GM23338 (cell line): ENCODE data around the gene CHN2. TPM values are rescaled to one million over a fixed set of nuclear protein-coding genes. Genes with fewer than 3 reads are reported as not detected.
A peak's percentile ranks its signal among the peaks of the same experiment; 100 is the strongest.

Source experiments
- ATAC-seq: fragments of 200-7000 bp; cut with Tn5 transposase; 3 replicates; pipeline ENCODE4 v1.9.1; 2020
- DNase-seq: peaks from one replicate; pipeline ENCODE4 v3.0.0-alpha.2; 2015; ENCODE audit warnings: low spot score
- H2AFZ ChIP-seq: fragments of 200-600 bp; sonication (generic); 2 replicates; pipeline ENCODE4 v1.8.0; 2016; ENCODE audit warnings: antibody characterized with exemption, mild to moderate bottlenecking, moderate library complexity
- H3F3A ChIP-seq: fragments of 200-600 bp; sonication (generic); replicated peaks from 2 replicates; pipeline ENCODE4 v1.8.0; 2017; ENCODE audit warnings: antibody characterized with exemption, mixed run types, low read depth
- H3K27ac ChIP-seq: fragments of 200-600 bp; sonication (generic); 2 replicates; pipeline ENCODE4 v1.6.1; 2016; ENCODE audit warnings: low read depth
- H3K27me3 ChIP-seq: fragments of 200-600 bp; sonication (generic); 2 replicates; pipeline ENCODE4 v1.8.0; 2016; ENCODE audit warnings: mild to moderate bottlenecking, mixed run types, moderate library complexity; ENCODE audit not compliant: insufficient read depth
- H3K36me3 ChIP-seq: fragments of 200-600 bp; sonication (generic); 2 replicates; pipeline ENCODE4 v1.8.0; 2016; ENCODE audit warnings: mild to moderate bottlenecking; ENCODE audit not compliant: insufficient read depth
- H3K4me1 ChIP-seq: fragments of 200-600 bp; sonication (generic); 2 replicates; pipeline ENCODE4 v1.8.0; 2016; ENCODE audit warnings: mild to moderate bottlenecking, moderate library complexity; ENCODE audit not compliant: insufficient read depth
- H3K4me2 ChIP-seq: fragments of 200-600 bp; sonication (generic); 2 replicates; pipeline ENCODE4 v1.7.1; 2017; ENCODE audit warnings: mixed run types
- H3K4me3 ChIP-seq: fragments of 200-600 bp; sonication (generic); 2 replicates; pipeline ENCODE4 v1.6.1; 2016; ENCODE audit warnings: mixed run types
- H3K79me2 ChIP-seq: fragments of 200-600 bp; sonication (generic); replicated peaks from 2 replicates; pipeline ENCODE4 v1.8.0; 2017; ENCODE audit warnings: mild to moderate bottlenecking; ENCODE audit not compliant: insufficient read depth
- H3K9me2 ChIP-seq: fragments of 200-600 bp; sonication (generic); 2 replicates; pipeline ENCODE4 v1.8.0; 2017; ENCODE audit not compliant: insufficient read depth
- H4K20me1 ChIP-seq: fragments of 200-600 bp; sonication (generic); replicated peaks from 2 replicates; pipeline ENCODE4 v1.8.0; 2017; ENCODE audit warnings: mild to moderate bottlenecking; ENCODE audit not compliant: insufficient read depth
- H3K27ac Mint-ChIP-seq: 2 replicates; pipeline ENCODE4 v1.8.0; 2020; ENCODE audit warnings: inconsistent platforms, mild to moderate bottlenecking, moderate library complexity, mixed read lengths
- H3K27me3 Mint-ChIP-seq: 3 replicates; pipeline ENCODE4 v1.8.0; 2022; ENCODE audit warnings: low read depth, mild to moderate bottlenecking, moderate library complexity, mixed read lengths, inconsistent platforms; ENCODE audit not compliant: insufficient read depth, poor library complexity
- H3K36me3 Mint-ChIP-seq: 3 replicates; pipeline ENCODE4 v1.8.0; 2021; ENCODE audit warnings: low read depth, mild to moderate bottlenecking, inconsistent platforms, moderate library complexity, mixed read lengths
- H3K4me1 Mint-ChIP-seq: 3 replicates; pipeline ENCODE4 v1.8.0; 2020; ENCODE audit warnings: mild to moderate bottlenecking, inconsistent platforms, mixed read lengths
- H3K4me3 Mint-ChIP-seq: 3 replicates; pipeline ENCODE4 v1.8.0; 2021; ENCODE audit warnings: moderate library complexity, mild to moderate bottlenecking, inconsistent platforms, mixed read lengths
- H3K9me3 Mint-ChIP-seq: 3 replicates; pipeline ENCODE4 v1.8.0; 2020; ENCODE audit warnings: moderate library complexity, mild to moderate bottlenecking, inconsistent platforms, mixed read lengths
- EZH2phosphoT487 ChIP-seq: fragments of 200-600 bp; sonication (generic); IDR thresholded peaks from one replicate; pipeline ENCODE4 v1.8.1; 2018; ENCODE audit warnings: antibody characterized with exemption; ENCODE audit not compliant: unreplicated experiment
- NANOG ChIP-seq: IDR thresholded peaks from 2 replicates; pipeline ENCODE4 v1.6.1; 2016; ENCODE audit warnings: antibody characterized with exemption, borderline replicate concordance
- REST ChIP-seq: IDR thresholded peaks from one replicate; pipeline ENCODE4 v1.6.1; 2018; ENCODE audit warnings: antibody characterized with exemption; ENCODE audit not compliant: unreplicated experiment
- ZNF462 ChIP-seq: fragments of 250-450 bp; sonication (Bioruptor Pico); IDR thresholded peaks from 2 replicates; pipeline ENCODE4 v1.5.0; 2020; ENCODE audit warnings: mild to moderate bottlenecking, moderate library complexity
- polyA plus RNA-seq: library from polyadenylated mRNA; unstranded; fragments of >200 nt; fragmentation: Nextera tagmentation; extraction: Ambion mirVana; gene quantifications from 2 replicates; pipeline ENCODE4 v1.2.1, GENCODE V29; 2016
- total RNA-seq: library from RNA; depleted of rRNA; stranded (reverse); fragments of >200 nt; shearing (Covaris generic); gene quantifications from 2 replicates; pipeline ENCODE4 v1.2.3, GENCODE V29; 2014

CHN2 gene
- total and polyA plus RNA-seq, 2 experiments from 2014 or later = 6.1 to 7.5 TPM

GRCh38 chr7:29306319-29306991 lies 111.9 kb downstream of the CHN2 start (continued):
- TF ChIP-seq REST (no peak), NANOG (no peak)

- Histone ChIP-seq H3K27ac (no peak overlapping the region), H3K4me3 (no peak overlapping the region), H2AFZ (no peak overlapping the region), H3K4me1 (peaks cover 39% of the 10 kb centered on the region), H3K9me2 (peaks cover 5% of the 10 kb centered on the region; the same call in 1 of the 2 replicates), H3K79me2 (no peaks in the 10 kb centered on the region), H4K20me1 (no peaks in the 10 kb centered on the region), H3F3A (no peaks in the 10 kb centered on the region), H3K36me3 (no peaks in the 10 kb centered on the region), H3K27me3 (no peaks in the 10 kb centered on the region), H3K4me2 (no peak overlapping the region)
- ATAC-seq = peak; percentile 66
- Mint-ChIP-seq H3K4me1 (peaks cover 47% of the 10 kb centered on the region), H3K36me3 (peaks cover 3% of the 10 kb centered on the region; the same call in 1 of the 3 replicates), H3K27me3 (no peaks in the 10 kb centered on the region), H3K27ac (no peak overlapping the region), H3K9me3 (peaks cover 4% of the 10 kb centered on the region; the same call in 2 of the 3 replicates), H3K4me3 (no peak overlapping the region)
- TF ChIP-seq EZH2phosphoT487 = no peak
- peak; percentile 86 for TF ChIP-seq ZNF462 (CRISPR knock-in tag)
- peak; percentile 55 for DNase-seq
These were observed 113.8 kb downstream of the CHN2 start for GRCh38 chr7:29308424-29308823.
